Body of pancreas (tissue), 4 donors: ENCODE measurements around the gene SYK.

Experiments used
- POLR2A ChIP-seq, 3 donors: fragments of 450-650 bp; IDR thresholded peaks; one replicate each; pipeline ENCODE4 v1.6.1; 2016; ENCODE audit warnings: antibody characterized with exemption in 3 of 3, mild to moderate bottlenecking in 2 of 3
- TF ChIP-seq, protein P1 (sequence below), 7 experiments: fragments of 450-650 bp in 4 of 7; fragments of 200-600 bp in 3 of 7; sonication (generic) in 3 of 7; IDR thresholded peaks; one replicate each; pipeline ENCODE4 v1.5.1; 2016 to 2019; ENCODE audit warnings: antibody characterized with exemption in 7 of 7

DNA sequence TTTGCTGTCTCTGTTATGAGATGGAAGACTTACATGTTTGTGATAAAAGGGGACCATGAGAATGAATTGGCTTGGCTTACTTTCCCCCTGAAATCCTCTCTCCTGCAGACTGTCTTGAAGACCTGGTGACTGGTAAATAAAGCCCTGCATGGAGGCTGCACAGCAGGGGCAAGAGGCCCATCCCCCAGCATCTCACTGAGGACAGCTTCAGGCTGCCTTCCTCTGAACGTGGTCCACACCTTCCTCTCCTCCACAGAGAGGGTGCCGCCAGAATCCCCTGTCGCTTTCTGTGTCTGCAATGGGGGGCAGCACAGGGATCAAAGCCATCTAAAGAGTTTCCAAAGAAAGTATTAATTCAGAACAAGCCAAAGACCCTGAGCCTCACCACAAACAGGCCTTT is 94.6 kb downstream of the SYK start:
- TF ChIP-seq, protein P1, sequence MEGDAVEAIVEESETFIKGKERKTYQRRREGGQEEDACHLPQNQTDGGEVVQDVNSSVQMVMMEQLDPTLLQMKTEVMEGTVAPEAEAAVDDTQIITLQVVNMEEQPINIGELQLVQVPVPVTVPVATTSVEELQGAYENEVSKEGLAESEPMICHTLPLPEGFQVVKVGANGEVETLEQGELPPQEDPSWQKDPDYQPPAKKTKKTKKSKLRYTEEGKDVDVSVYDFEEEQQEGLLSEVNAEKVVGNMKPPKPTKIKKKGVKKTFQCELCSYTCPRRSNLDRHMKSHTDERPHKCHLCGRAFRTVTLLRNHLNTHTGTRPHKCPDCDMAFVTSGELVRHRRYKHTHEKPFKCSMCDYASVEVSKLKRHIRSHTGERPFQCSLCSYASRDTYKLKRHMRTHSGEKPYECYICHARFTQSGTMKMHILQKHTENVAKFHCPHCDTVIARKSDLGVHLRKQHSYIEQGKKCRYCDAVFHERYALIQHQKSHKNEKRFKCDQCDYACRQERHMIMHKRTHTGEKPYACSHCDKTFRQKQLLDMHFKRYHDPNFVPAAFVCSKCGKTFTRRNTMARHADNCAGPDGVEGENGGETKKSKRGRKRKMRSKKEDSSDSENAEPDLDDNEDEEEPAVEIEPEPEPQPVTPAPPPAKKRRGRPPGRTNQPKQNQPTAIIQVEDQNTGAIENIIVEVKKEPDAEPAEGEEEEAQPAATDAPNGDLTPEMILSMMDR (IDR thresholded peaks at IDR 0.05), result no peak
- no peak for TF ChIP-seq POLR2A (IDR thresholded peaks at IDR 0.05)
